Stomach smooth muscle (tissue), 2 donors: Measurements from ENCODE around the gene BPIFB3.

Experiments
- H3K27ac ChIP-seq: one replicate; pipeline ENCODE4 v1.7.0; 2013; ENCODE audit warnings: mild to moderate bottlenecking, low read length, inconsistent platforms
- H3K27me3 ChIP-seq, 2 donors: one replicate each; pipeline ENCODE4 v1.7.0; 2013; ENCODE audit warnings: low read length in 2 of 2; ENCODE audit not compliant: insufficient read depth in 2 of 2, control insufficient read depth in 1 of 2
- H3K36me3 ChIP-seq, 2 donors: one replicate each; pipeline ENCODE4 v1.7.0; 2013; ENCODE audit warnings: low read length in 2 of 2; ENCODE audit not compliant: control insufficient read depth in 2 of 2, insufficient read depth in 2 of 2
- H3K4me1 ChIP-seq: one replicate; pipeline ENCODE4 v1.7.0; 2013; ENCODE audit warnings: low read length; ENCODE audit not compliant: control insufficient read depth, insufficient read depth
- H3K4me3 ChIP-seq, 2 donors: one replicate each; pipeline ENCODE4 v1.7.0; 2013; ENCODE audit warnings: low read length in 2 of 2
- H3K9ac ChIP-seq, 2 donors: one replicate each; pipeline ENCODE4 v1.7.0; 2013; ENCODE audit warnings: low read length in 2 of 2, mild to moderate bottlenecking in 1 of 2
- H3K9me3 ChIP-seq, 2 donors: one replicate each; pipeline ENCODE4 v1.7.0; 2013; ENCODE audit warnings: low read length in 2 of 2; ENCODE audit not compliant: control insufficient read depth in 2 of 2
- donor health status: healthy.
- donor health status: Pancreatic carcinoma.

BPIFB3 gene

GRCh38 chr20:33009214-33010132 is 44.2 kb upstream of the BPIFB3 start:
- Histone ChIP-seq H3K4me1 (no peaks in the 10 kb centered on the region), H3K27ac (no peak overlapping the region), H3K9ac (no peak overlapping the region), H3K9me3 (peaks cover 4 to 12% of the 10 kb centered on the region in 2 donors), H3K27me3 (peaks cover 4 to 11% of the 10 kb centered on the region in 2 donors), H3K4me3 (no peak overlapping the region), H3K36me3 (no peaks in the 10 kb centered on the region)

DNA sequence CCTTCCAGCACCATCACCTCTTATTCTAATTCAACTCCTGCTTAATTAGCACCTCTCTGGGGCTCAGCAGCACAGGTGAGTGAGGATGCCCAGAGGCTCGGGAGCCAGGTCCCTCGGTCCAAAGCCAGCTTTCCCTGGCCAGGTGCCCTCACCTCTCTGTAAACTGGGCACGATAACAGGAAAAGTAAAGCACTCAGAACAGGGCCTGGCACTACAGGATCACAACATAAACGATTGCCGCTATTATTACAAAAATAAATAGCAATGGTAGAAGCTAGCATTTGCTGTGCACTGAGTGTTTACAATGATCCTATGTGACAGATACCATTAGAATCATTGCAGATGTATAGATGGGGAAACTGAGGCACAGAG is 43.6 kb upstream of the BPIFB3 start:
- Histone ChIP-seq H3K9me3 (peaks cover 4 to 8% of the 10 kb centered on the region in 2 donors), H3K9ac (no peak overlapping the region), H3K4me3 (no peak overlapping the region), H3K27me3 (peaks cover 4 to 13% of the 10 kb centered on the region in 2 donors), H3K4me1 (no peaks in the 10 kb centered on the region), H3K27ac (no peak overlapping the region), H3K36me3 (no peaks in the 10 kb centered on the region)

- Histone ChIP-seq H3K27me3 (peaks cover 4 to 10% of the 10 kb centered on the region in 2 donors), H3K4me1 (no peaks in the 10 kb centered on the region), H3K27ac (no peak overlapping the region), H3K36me3 (no peaks in the 10 kb centered on the region), H3K9ac (no peak overlapping the region), H3K4me3 (no peak overlapping the region), H3K9me3 (peaks cover 0 to under 1% of the 10 kb centered on the region in 2 donors)
These were observed 42.8 kb upstream of the BPIFB3 start for GRCh38 chr20:33010674-33011449.

DNA sequence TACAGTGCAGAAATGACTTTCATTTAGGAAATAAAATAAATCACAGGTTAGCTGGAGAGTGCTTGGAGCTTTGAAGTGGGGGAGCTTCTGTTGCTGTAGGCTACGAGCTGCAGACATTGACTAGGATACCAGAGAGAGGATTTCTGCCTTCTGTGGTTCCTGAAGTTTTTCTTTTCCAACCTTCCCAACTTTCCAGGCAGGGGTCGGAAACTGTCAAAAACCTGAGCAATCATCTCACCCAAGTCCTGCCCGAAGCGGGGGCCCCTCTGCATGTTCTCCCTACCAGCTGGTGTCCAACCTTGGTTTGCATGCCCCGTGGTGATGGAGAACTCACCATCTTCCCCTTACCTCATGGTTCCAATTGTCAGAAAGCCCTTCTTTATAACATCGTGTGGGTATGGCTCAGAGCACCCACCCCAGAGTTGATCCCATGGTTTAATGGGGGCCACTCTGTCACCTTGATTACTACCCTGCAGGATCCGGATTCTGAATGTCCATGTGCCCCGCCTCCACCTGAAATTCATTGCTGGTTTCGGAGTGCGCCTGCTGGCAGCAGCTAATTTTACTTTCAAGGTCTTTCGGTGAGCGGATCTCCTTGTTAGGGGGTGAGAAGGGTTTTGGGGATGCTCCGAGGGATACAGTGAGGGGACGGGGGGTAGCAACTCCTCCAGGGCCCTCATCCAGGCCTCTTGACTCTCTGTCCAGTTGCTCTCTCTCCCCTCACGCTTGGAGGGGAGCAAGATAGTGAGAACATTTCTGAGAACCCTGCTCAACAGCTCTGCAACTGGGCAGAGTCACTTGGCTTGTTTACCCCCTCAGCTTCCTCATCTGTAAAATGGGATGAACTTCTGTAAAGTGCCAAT is 41.1 kb upstream of the BPIFB3 start:
- H3K27ac ChIP-seq: no peak overlapping the region
- peaks cover 4 to 12% of the 10 kb centered on the region in 2 donors for H3K27me3 ChIP-seq
- no peaks in the 10 kb centered on the region for H3K4me1 ChIP-seq
- H3K9ac ChIP-seq: no peak overlapping the region
- no peaks in the 10 kb centered on the region for H3K36me3 ChIP-seq
- H3K4me3 ChIP-seq: no peak overlapping the region
- H3K9me3 ChIP-seq: no peaks in the 10 kb centered on the region

GRCh38 chr20:33013701-33014326 is 39.9 kb upstream of the BPIFB3 start:
- Histone ChIP-seq H3K36me3 (no peaks in the 10 kb centered on the region), H3K4me1 (no peaks in the 10 kb centered on the region), H3K9me3 (no peaks in the 10 kb centered on the region), H3K27me3 (peaks cover 4 to 12% of the 10 kb centered on the region in 2 donors), H3K27ac (no peak overlapping the region), H3K4me3 (no peak overlapping the region), H3K9ac (no peak overlapping the region)

DNA sequence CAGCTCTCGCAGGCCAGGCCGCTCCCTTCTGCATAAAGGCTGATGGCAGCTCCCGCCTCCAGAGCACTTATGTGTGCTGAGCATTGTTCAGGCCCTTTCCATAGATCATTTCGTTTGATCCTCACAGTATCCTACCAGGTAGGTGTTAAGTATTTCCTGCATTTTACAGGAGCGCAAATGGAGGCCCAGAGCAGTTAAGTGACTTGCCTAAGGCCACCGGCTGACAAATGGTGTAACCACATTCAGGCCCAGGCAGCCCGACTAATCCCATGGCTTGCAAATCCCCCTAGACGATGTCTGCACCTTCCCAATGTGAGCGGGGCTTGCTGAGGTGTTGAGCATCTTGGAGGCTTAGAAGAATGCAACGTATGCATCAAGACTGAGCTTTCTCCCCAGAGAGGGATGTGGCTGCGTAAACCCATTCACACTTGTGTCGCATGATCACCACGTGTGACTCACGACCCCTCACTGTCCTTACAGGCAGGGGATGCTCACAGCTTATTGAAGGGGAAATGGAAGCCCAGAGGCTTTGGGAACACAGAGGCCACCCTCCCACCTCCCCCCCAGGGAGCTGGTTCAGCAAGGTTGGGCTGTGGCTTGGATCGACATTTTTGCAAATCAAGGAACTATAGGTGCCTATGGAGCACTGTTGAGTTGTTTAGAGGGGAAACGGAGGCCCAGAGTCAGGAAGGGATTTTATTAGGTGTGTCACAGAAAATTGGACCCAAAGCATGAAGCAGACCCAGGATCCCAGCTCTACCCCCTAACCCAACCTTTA is 39.2 kb upstream of the BPIFB3 start:
- Histone ChIP-seq H3K9me3 (no peaks in the 10 kb centered on the region), H3K9ac (no peak overlapping the region), H3K36me3 (no peaks in the 10 kb centered on the region), H3K4me1 (no peaks in the 10 kb centered on the region), H3K27me3 (peaks cover 4 to 12% of the 10 kb centered on the region in 2 donors), H3K27ac (no peak overlapping the region), H3K4me3 (no peak overlapping the region)

DNA sequence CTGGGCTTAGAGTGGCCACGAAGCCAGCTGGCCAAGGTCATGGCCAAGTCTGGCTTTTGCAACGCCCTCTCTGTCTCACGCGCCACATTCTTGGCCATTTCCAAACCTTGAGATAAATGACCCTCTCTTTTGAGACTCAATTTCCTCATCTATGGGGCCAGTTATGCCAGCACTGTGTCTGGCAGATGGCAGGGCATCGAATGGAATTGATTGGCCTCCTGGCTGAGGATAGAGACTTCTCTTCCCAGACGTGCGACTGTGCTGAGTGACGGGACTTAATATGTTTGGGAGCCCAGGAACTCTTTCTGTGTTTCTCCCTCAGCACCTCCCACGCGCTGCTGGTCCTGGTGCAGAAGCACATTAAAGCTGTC is 38.6 kb upstream of the BPIFB3 start:
- no peaks in the 10 kb centered on the region for H3K9me3 ChIP-seq
- no peak overlapping the region for H3K9ac ChIP-seq
- peaks cover 4 to 12% of the 10 kb centered on the region in 2 donors for H3K27me3 ChIP-seq
- no peak overlapping the region for H3K27ac ChIP-seq
- no peaks in the 10 kb centered on the region for H3K36me3 ChIP-seq
- H3K4me1 ChIP-seq: no peaks in the 10 kb centered on the region
- no peak overlapping the region for H3K4me3 ChIP-seq

DNA sequence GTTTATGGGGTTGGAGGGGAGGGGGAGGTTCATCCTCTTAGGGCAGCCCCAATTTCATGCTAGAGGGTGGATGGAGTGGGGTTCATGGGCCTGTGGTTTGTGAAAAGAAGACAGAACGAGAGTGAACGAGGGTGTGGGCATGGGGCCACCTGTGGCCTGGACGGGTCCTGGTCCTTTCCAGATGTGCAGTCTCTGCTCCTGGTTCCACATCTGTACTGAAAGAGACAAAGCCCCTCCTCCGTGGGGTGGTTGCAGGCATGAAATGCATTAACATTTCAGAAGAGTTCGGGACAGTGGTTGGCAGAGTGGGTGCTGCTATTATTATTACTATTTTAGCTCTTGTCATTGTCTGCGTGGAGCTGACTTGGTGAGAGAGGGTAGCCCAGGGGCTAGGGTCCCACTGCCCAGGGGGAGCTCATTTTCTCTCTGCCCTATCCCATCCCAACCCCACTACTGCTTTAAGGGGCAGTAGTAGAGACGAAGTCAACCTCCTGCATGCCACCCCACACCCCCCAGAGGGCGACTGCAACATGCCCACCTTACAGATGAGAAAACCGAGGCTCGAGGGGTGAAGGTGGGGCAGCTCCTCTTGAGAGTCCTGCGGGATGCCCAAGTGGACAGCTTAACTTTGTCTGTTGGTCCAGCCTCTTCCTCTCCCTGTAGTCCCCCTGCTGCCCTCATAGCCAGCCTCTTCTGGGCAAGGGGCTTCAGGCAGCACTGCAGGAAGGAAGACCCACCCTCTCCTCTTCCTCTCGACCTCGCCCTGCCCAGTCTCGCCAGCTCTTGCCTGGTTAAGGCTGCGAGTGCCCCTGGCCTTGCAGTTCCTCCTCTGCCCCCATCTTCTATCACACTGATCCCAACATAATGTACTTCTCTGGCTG is 37.8 kb upstream of the BPIFB3 start:
- Histone ChIP-seq H3K9me3 (no peaks in the 10 kb centered on the region), H3K9ac (no peak overlapping the region), H3K27me3 (peaks cover 4 to 12% of the 10 kb centered on the region in 2 donors), H3K36me3 (no peaks in the 10 kb centered on the region), H3K4me1 (no peaks in the 10 kb centered on the region), H3K27ac (no peak overlapping the region), H3K4me3 (no peak overlapping the region)

DNA sequence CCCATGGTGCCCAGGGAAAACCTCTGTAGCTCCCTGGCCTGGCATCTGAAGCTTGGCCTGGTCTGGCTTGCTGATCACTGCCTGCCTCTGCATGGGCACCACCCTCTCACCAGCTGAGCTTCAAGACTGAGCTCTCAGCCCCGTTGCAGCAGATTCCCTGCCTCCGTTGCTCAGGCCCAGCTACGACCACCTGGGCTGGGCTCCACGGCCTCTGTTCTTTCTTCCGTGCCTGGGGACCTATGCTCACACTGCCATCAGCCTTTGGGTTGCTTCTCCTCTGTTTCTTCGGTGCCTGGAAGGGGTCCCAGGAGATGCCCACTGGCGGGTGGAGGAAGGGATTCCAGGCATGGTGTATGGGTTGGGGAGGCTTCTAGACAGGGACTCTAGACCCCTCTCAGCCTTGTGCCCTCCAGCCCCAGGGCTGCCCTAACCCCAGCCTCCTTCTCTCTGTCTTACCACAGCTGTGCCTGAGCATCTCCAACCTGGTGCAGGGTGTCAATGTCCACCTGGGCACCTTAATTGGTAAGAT is 37.1 kb upstream of the BPIFB3 start:
- H3K4me1 ChIP-seq: no peaks in the 10 kb centered on the region

More for the DNA sequence above, 37.1 kb upstream of the BPIFB3 start:
- no peak overlapping the region for H3K9ac ChIP-seq
- no peak overlapping the region for H3K4me3 ChIP-seq
- peaks cover 4 to 12% of the 10 kb centered on the region in 2 donors for H3K27me3 ChIP-seq
- no peak overlapping the region for H3K27ac ChIP-seq
- H3K9me3 ChIP-seq: no peaks in the 10 kb centered on the region
- H3K36me3 ChIP-seq: no peaks in the 10 kb centered on the region
